Stimulated activated CD8-positive, alpha-beta memory T cell treated with anti-CD3 and anti-CD28 coated beads, Interleukin-15, amount 100 ng/mL, for 24 hours (primary cell): ENCODE results near the gene H6PD.

ENCODE experiments used
- DNase-seq: peaks from one replicate; pipeline ENCODE4 v3.0.0-alpha.2; 2020; ENCODE audit warnings: low read depth

H6PD gene, protein sequence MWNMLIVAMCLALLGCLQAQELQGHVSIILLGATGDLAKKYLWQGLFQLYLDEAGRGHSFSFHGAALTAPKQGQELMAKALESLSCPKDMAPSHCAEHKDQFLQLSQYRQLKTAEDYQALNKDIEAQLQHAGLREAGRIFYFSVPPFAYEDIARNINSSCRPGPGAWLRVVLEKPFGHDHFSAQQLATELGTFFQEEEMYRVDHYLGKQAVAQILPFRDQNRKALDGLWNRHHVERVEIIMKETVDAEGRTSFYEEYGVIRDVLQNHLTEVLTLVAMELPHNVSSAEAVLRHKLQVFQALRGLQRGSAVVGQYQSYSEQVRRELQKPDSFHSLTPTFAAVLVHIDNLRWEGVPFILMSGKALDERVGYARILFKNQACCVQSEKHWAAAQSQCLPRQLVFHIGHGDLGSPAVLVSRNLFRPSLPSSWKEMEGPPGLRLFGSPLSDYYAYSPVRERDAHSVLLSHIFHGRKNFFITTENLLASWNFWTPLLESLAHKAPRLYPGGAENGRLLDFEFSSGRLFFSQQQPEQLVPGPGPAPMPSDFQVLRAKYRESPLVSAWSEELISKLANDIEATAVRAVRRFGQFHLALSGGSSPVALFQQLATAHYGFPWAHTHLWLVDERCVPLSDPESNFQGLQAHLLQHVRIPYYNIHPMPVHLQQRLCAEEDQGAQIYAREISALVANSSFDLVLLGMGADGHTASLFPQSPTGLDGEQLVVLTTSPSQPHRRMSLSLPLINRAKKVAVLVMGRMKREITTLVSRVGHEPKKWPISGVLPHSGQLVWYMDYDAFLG

DNA sequence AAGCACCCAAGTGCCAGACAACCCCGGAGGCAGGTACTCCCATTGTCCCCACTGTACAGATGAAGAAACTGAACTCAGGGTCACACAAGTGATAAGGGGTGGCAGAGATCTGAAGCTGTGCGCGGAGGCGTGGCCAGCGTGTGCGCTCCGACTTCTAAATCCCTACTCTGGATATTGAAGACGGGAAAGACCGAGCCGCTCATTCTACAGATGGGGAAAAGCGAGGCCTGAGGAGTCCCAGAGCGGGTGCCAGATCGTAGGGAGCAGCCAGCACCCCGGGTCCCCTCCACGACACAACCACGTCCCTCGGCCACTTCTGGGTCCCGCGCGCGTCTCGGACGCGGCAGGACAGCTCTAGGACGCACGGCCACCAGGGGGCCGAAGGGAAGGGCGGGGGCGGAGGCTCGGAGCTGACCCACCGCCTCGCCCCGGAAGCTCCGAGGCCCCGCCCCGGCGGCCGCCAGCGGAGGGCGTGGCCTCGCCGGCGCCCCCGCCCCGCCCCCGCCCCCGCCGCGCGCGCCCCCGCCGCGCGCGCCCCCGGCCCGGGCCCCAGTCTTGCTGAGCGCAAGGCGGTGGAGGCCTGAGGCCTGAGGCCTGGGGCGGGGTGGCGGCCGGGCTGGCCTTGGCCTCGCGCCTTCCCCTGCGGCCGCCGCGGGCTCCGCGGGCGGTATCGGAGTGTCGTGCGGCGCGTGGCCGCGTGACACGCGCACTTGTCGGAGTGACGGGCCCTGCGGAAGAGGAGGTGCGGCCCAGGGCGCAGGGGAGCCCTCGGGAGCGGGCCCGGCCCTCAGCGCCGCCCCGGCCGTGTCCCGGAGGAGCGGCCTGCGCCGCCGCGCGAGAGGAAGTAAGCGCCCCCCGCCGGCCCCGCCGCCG, at the start of gene H6PD:
Gene H6PD (plus strand): TSS at position 552 of the 873 bp plus-strand sequence. CDS start 10,161 bp downstream, outside the sequence.
- peak; percentile 50 for DNase-seq

DNA sequence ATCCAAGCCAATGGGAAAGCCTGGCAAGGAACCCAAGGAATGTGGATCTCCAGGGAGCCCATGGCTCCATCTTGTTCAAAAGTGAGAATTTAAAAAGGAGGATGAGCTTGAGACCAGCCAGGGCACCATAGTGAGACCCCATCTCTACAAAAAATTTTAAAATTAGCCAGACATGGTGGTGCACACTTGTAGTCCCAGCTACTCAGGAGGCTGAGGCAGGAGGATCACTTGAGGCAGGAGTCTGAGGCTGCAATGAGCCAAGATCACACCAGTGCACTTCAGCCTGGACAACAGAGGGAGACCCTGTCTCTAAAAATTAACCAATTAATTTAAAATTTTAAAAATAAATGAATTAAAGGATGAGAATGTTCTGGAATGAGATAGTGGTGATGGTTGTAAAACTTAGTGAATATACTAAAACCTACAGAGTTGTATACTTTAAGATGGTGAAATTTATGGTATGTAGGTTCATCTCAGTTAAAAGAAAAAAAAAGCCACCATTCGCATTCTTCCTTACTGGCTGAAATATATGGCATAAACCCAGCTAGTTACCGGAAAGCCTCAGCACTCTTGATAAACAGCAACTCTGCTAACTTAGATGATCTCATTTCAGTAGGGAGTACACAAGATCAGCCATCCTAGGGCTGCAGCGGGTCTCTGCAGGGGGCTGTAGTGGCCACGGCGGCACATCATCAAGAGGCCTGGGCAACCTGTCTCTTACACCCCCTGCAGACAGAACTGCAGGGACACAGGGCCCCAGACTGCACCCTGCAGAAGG, 48.3 kb upstream of the H6PD start:
- no peak for DNase-seq

DNA sequence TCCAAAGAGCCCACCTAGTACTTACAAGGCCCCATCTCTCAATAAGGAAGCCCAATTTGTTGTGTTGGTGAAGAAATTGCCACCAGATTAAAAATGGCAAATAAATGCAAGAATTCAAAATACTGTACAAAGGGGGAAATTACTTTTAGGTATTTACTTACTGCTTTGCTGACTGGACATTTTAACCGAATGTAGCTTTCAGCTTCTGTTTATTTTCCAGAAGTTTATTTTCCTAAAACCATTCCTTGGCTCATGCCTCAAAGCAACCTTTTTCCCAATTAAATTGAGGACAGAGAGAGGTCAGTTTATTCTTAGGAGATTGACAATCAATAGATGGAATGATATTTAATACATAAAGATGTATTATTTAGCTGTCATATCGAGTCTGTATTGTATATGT, 47.6 kb upstream of the H6PD start:
- DNase-seq = no peak

DNA sequence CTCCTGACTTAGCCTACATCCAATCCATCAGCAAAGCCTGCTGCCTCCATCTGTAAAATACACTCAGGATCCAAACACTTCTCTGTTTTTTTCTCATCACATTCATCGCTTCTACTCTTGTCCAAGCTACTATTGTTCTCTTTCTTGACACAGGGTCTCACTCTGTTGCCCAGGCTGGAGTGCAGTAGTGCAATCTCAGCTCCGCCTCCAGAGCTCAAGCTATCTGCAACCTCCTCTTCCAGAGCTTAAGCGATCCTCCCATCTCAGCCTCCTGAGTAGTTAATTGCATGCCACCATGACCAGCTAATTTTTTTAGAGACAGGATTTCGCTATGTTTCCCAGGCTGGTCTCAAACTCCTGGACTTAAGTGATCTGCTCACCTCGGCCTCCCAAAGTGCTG, 44.3 kb upstream of the H6PD start:
- no peak for DNase-seq

DNA sequence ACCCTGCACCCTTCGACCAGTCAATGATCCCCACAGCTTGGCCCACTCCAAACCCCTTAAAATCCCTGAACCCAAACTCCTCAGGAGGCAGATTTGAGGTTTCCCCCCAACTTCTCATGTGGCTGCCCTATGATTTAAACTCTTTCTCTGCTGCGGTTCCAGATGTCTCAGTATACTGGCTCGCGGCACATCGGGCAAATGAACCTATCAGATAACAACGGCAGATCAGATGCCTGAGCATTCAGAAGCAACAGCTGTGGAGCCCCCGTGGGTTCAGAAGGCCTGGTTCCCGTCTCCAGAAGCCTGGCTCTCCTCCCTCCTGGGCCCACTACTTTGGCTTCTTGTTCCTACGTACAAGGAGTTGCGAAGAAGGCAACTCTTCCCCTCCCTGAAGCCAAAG, 43.3 kb upstream of the H6PD start:
- DNase-seq = no peak

DNA sequence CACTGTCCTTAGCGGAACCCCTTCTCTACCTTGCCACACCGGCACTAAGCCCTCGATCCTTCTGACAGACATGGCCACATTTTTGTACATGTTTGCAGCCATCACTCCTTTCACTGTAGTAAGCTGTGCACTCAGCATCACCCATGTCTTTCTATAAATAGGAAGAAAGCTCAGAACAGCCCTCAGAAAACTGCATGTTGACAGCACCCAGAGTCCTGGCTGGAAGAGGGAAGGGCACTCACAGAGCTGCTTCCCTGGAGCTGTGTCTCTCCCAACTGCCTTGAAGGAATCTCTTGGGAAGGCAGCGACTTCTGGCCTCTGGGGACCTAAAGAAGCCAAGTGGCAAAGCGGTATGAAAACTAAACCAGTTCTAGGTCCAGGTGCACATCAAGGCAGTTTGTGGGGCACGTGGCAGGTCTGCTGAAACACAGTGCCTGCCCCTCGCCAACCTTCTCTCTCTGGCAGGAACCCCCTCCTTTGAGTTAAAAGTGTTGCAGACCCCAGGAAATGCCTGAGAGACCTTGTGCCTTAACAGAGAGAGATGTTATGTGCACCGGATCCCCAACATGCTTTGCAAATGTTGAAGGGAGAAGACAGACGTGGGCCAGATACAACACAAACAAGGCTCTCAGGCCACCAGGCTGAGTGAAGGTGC, 41.9 kb upstream of the H6PD start:
- DNase-seq = no peak

DNA sequence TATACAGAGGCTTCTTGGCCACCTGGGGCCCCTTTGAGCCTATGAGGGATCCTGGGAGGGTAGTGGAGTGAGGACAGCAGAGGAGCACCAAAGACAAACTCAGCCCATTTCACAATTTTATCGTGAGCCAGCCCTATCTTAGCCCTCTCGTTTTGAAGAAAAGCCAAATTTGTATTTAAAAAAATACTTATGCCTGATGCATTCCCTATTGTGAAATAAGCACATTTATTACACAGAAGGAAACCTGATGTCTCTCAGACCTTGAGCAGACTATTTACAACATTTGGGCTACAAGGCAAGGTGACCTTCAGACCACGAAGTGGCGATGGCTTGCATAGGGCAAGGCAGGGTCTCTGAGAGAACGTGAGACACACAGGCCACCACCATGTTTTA, 41.3 kb upstream of the H6PD start:
- no peak for DNase-seq

DNA sequence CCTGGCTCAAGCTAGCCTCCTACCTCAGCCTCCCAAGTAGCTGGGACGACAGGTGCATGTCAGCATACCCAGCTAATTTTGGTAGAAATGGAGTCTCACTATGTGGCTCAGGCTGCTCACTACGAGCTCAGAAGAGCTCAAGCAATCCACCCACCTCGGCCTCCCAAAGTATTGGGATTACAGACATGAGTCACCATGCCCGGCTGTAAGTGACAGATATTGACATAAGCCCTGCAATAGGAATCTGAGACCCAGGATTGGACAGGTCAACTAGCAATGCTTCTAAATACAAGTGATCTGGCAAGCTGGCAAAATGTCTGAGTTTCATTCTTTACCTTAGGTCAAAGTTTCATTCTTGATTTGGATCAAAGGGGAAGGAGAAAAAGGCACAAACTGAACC, 40.5 kb upstream of the H6PD start:
- DNase-seq = no peak

DNA sequence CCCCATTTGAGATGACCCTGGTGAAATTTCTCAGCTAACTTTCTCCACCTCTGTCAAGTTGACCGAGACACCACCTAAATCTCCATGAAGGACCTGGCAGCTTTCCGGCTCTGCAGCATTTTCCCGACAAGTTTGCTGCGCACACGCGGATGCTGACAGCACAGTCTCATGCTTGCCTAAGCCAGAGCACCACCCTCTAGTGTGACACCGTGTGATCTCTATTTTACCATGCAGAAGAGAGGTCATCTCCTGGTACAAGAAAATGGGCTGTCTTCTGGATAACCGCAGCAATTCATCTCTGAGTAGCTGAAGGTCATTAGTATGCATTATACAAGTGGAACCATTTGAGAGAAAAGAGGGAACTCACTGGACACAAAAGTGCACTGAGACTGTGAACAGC, 38.9 kb upstream of the H6PD start:
- no peak for DNase-seq

DNA sequence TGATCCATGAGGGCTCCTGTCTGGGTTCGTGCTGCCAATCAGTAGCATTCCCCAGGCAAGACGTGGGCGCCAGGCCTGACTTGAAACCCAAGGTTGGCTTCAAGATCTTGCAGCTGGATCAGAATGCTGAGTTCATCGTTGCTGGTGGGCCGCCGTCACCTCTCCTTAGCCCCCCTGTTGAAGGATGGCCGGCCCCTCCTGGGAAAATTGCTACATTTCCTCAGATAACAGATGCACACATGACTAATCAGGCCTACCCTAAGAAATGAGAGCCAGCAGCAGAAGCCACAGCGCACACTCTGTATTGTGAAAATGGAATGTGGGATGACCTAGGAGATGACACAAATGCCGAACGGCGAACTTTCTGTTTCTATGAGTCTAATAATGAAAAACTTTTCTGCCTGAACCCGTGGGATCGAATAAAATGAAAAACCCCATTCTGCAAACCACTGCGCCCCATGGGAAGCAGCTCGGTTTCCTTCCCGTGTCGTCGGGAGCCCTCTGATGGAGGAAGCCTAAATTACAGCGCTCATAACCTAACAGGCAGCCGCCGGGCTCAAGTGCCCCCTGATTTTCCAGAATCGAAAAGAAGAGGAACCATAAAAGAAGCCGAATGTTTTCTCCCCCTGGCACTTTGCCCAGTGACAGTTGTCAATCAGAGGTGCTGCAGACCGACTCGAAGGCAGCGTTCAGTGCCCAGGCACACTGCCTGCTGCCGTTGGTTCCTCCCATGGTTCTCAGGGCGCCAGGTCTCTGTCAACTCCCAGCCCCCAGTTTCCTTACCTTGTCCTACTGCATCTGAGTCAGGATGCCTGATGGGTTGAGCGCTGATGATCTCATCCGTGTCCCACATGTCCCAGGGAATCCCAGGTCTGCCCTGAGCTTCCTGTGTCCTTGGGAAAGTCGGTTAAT, 38.2 kb upstream of the H6PD start:
- peak; percentile 17 for DNase-seq

DNA sequence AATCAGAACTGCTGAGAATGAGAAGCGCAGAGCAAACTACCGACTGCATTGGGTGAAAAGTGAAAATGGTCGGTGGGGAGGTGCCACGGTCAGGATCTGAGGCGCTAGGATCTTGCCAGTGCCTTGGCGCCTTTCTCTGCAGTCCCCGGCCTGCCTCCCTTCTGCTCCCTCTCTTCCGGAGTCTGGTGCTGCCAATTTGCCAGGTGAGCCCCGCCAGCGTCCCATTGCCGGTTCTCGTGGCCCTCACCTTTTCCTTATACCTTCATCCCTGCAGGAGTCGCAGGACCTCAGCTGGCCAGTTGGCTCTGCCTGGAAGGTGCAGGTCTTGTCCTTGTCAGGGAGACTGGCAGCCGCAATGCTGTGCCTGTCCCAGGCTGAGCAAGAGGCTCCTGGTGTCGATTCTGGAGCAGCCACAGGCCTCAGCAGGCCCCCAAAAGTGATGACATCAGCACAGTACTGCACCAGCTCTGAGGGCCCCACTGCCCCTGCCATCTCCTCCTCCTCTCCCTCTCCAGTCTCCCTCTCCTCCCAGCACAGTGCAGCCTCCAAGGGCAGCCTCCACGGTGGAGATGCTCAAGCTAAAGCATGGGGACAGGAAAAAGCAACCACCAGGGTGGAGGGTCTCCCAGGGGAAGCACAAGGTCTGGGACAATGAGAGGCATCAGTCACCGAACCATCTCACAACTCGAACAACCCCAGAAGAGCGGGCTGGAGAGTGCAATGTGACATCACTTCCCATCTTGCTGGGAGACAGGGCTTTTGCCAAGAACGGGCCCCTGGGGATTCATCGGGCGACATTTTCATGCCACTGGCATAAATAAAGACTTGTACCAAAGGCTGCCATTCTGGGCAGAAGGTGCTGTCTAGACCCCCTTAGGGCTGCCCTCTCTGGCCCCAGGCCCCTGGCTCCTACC, 37.1 kb upstream of the H6PD start:
- DNase-seq = no peak

DNA sequence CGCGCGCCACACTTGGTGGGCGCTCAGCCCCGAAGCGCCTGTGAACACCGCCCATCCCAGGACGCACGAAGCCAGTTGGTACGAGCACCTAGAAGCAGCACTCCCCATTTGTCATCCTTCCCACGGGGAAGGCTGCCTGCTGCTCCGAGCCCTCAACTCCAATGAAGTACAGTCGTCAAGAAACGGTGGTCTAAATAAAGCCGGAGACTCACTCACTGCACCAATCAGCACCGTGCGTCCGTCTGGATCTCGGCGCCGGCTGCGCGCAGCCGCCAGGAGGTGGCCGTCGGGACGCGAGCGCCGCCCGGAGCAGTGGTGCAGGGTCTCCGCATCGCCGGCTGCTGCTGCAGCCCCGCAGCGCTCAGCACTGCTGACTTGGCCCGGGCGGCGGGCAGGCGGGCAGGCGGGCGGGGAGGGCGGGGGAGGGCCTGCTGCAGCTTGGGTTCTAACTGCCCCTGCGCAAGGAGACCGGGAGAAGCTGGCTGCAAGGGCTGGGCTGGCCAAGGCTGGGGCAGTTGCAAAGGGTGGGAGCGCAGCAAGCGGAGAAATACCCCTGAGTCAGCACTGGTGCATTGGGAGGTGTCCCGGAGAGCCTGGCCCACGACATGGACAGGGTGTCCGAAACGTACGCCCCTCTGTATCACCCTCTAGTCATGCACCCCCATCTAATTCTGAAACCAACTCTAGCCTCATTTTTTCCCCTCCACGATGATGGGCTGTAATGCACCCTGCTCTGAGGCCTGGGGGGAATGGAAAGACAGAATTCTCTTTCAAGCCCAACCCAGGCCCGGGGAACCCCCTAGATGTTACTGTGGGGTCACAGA, 35.8 kb upstream of the H6PD start:
- DNase-seq = no peak

DNA sequence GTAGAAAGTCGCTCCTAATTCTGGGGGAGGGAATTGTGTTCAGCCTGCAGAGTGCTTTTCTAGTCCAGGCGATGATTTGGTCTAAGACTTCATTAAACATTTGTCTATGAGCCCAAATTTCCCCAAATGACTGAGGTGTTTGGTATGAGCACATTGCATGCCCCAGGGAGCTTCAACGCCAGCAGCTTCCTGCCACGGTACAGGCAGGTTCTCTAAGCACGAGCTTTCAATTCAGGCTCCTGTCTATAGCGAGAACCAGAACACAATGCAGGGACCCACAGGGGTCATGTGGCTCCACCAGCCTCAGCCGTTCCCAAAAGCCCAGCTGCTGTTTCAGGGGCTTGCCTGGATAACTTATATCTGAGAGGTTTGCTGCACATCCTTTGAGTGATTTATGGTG, 34.1 kb upstream of the H6PD start:
- no peak for DNase-seq

DNA sequence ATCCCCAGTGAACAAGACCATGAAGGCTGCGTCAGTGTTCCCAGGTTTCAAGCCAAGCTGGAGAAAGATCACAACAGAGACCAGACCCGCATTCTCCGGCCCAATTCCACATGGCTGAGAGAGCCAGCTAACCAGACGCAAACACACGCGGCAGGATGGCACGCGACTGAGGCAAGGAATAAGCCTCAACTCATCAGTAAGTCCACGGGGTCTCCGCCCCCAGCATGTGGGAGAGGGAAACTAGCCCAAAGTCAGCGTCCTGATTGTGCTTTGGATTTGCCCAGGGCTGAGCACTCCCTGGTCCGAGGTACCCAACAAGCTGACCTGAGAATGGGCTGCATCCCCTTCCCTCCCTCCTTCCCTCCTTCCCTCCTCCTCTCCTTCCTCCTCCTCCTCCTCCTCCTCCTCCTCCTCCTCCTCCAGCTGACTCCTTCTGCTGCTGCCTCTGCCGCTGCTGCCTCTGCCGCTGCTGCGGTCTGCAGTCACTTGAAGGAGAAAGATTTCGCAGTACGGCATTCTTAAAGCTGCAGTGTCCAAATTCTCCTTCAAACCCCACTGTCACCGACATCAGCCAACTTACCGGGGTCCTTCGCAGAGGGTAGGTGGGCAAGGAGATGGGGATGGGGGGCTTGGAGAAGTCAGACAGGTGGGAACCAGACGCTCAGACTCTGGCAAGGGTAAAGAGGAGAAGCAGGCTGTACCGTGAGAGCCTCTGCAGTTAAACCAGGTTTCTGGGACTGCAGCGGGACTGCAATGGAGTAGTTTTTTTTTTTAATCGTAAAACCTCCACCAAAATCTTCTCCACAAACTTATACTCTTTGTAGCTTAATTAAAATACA, 33.0 kb upstream of the H6PD start:
- no peak for DNase-seq

DNA sequence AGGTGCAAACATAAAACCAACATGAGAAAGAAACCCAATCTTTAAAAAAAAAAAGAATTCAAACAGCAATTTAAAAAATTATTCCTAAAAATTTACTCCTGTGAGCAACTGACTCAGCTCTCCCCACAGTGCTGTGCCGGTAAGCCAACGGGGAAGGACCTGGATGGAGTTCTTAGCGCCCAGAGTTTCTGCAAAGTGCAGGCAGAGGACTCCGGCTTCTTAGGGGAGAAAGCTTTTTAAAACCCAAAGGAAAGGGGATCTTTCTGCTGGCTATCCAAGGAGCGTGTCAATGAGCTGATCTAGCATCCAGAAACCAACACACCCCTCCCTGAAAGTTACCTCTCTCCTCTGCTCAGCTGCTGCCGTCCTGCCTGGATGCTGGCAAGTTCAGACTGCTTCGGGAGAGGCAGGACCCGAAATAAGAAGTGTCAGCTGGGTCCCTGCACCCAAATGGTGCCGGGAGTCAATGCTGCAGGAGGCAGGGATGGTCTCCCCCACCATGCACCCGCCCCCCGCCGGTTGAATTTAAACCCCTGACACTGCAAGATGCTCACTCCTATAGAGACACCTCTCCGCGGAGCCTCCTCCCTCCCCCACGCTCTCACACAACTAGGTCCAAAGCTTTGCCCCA, 32.2 kb upstream of the H6PD start:
- DNase-seq = no peak

DNA sequence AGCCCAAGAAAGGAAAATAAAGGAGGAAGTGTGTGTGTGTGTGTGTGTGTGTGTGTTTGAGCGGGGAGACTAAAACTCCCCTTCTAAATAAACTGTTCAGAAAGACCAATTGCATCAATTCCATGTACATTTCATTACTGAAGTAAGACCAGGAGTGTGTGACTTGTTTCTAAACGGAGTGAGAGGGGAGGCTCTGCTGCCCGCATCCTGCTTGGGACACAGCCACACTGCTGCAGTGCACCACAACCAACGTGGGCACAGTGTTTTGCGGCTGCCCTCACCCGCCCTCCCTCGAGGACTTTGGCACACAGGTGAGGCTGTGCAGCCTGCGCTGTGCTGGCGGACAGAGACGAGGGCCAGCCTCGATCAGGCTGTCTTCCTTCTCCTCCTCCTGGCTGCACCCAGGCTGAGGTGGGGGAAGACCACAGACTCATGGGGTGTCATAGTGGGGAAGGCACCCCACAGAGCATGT, 31.0 kb upstream of the H6PD start:
- no peak for DNase-seq
